NCI-H1092 treated with DMSO at 0.1 percent for 48 hours (cell line): ENCODE data around the gene GIMAP4.
"Not testable (repeated sequence)": the region's sequence is repeated elsewhere in the genome, so short reads cannot be mapped to it uniquely, and the experiment has no call there.

Experiments
- DNase-seq: peaks from one replicate; lab custom pipeline; 2025; lab: John Stamatoyannopoulos, UW

GIMAP4 gene

GRCh38 chr7:150567169-150567568, at the start of gene GIMAP4:
GIMAP4 (plus strand) TSS chr7:150567390; CDS start chr7:150569902, 2,512 bp downstream.
- DNase-seq, result no peak

- no peak for DNase-seq
These were observed 47.9 kb upstream of the GIMAP4 start for GRCh38 chr7:150519310-150519709.

- DNase-seq, result no peak
These were observed 47.0 kb upstream of the GIMAP4 start for GRCh38 chr7:150520145-150520544.

- not testable (repeated sequence) for DNase-seq
These were observed 44.3 kb upstream of the GIMAP4 start for GRCh38 chr7:150522931-150523330.

GRCh38 chr7:150524018-150524417, 43.2 kb upstream of the GIMAP4 start:
- DNase-seq, result no peak

GRCh38 chr7:150531704-150532103, 35.5 kb upstream of the GIMAP4 start:
- no peak for DNase-seq

- DNase-seq, result no peak
These were observed 28.9 kb upstream of the GIMAP4 start for GRCh38 chr7:150538259-150538658.

GRCh38 chr7:150553163-150553562, 14.0 kb upstream of the GIMAP4 start:
- no peak for DNase-seq

- no peak for DNase-seq
These were observed 10.6 kb upstream of the GIMAP4 start for GRCh38 chr7:150556521-150557138.

GRCh38 chr7:150560486-150560885, 6.7 kb upstream of the GIMAP4 start:
- no peak for DNase-seq

- DNase-seq, result no peak
These were observed 4.3 kb upstream of the GIMAP4 start for GRCh38 chr7:150562919-150563318.

GRCh38 chr7:150564006-150564405, 3.2 kb upstream of the GIMAP4 start:
- no peak for DNase-seq

- no peak for DNase-seq
These were observed 2.6 kb upstream of the GIMAP4 start for GRCh38 chr7:150564566-150564965.

- no peak for DNase-seq
These were observed 2.0 kb upstream of the GIMAP4 start for GRCh38 chr7:150565239-150565638.

- DNase-seq, result no peak
These were observed 1.1 kb upstream of the GIMAP4 start for GRCh38 chr7:150566123-150566522.

- no peak for DNase-seq
These were observed 618 bp upstream of the GIMAP4 start for GRCh38 chr7:150566572-150566971.

- DNase-seq, result no peak
These were observed 696 bp downstream of the GIMAP4 start for GRCh38 chr7:150567871-150568301.

GRCh38 chr7:150568714-150569113, 1.5 kb downstream of the GIMAP4 start:
- DNase-seq, result no peak

GRCh38 chr7:150569245-150569955, 2.2 kb downstream of the GIMAP4 start:
- DNase-seq, result no peak

GRCh38 chr7:150570556-150571465, 3.6 kb downstream of the GIMAP4 start:
- no peak for DNase-seq

GRCh38 chr7:150572496-150572895, 5.3 kb downstream of the GIMAP4 start:
- no peak for DNase-seq

- not testable (repeated sequence) for DNase-seq
These were observed 12.9 kb downstream of the GIMAP4 start for GRCh38 chr7:150579979-150580637.
